RWPE2 (cell line): ENCODE measurements around the gene PGS1.

ENCODE experiments used
- ATAC-seq: fragments of 200-7000 bp; cut with Tn5 transposase; 3 replicates; pipeline ENCODE4 v1.9.1; 2021; ENCODE audit warnings: low read depth
- DNase-seq: peaks from one replicate; pipeline ENCODE4 v3.0.0-alpha.2; 2020; ENCODE audit warnings: low spot score
- H3K27ac ChIP-seq: fragments of 450-650 bp; 2 replicates; pipeline ENCODE4 v1.5.1; 2017; ENCODE audit warnings: mild to moderate bottlenecking; ENCODE audit not compliant: poor library complexity, severe bottlenecking
- H3K27me3 ChIP-seq: fragments of 250-450 bp; sonication (Bioruptor Pico); 2 replicates; pipeline ENCODE4 v1.5.1; 2021; ENCODE audit warnings: mild to moderate bottlenecking, moderate library complexity; ENCODE audit not compliant: insufficient read depth, poor library complexity, severe bottlenecking
- H3K36me3 ChIP-seq: fragments of 250-450 bp; sonication (Bioruptor Pico); 2 replicates; pipeline ENCODE4 v1.5.1; 2020; ENCODE audit warnings: low read depth, mild to moderate bottlenecking, moderate library complexity
- H3K4me1 ChIP-seq: fragments of 250-450 bp; sonication (Bioruptor Pico); 2 replicates; pipeline ENCODE4 v1.5.1; 2021; ENCODE audit warnings: mild to moderate bottlenecking, moderate library complexity; ENCODE audit not compliant: insufficient read depth, poor library complexity, severe bottlenecking
- H3K4me3 ChIP-seq: fragments of 250-450 bp; sonication (Bioruptor Pico); 2 replicates; pipeline ENCODE4 v1.5.1; 2021; ENCODE audit warnings: mild to moderate bottlenecking, moderate library complexity; ENCODE audit not compliant: severe bottlenecking
- H3K9me3 ChIP-seq: fragments of 250-450 bp; sonication (Bioruptor Pico); 2 replicates; pipeline ENCODE4 v1.5.1; 2021; ENCODE audit warnings: mild to moderate bottlenecking, moderate library complexity; ENCODE audit not compliant: severe bottlenecking
- TF ChIP-seq, protein P1 (sequence below): fragments of 450-650 bp; IDR thresholded peaks from one replicate; pipeline ENCODE4 v1.5.1; 2017; ENCODE audit warnings: mild to moderate bottlenecking, moderate library complexity; ENCODE audit not compliant: poor library complexity, severe bottlenecking

The PGS1 gene

DNA sequence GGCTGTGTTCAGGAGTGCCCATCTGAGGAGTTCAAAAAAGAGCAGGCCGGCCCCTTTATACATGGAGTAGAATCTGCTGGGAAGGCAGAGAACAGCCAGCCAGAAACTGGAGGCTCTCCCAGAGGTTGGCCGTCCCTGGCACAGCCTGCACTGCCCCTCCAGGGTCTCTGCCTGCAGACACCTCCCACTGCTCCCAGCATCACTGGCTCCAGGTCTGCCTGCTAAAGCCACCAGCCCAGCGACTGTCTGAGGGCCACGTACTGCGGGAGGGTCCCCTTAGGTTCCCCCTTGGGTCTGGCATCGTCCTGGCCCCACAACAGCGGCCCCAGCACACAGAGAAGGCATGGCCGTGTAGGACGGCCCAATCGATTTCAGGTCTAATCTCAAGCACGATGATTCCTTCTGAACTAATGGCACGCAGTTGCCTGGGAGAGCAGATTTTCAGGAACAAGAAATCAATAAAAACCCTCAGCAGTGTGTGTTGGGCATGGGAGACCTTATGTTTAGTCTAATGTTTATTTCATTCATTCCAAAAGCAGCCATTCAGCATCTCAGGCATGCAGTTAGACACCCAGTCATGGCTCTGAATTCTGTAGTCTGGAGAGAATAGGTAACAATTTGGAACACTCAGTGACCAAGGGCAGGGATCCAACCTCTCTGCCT lies 95.6 kb downstream of the PGS1 start:
- no peaks in the 10 kb centered on the region for H3K27me3 ChIP-seq
- TF ChIP-seq, protein P1, sequence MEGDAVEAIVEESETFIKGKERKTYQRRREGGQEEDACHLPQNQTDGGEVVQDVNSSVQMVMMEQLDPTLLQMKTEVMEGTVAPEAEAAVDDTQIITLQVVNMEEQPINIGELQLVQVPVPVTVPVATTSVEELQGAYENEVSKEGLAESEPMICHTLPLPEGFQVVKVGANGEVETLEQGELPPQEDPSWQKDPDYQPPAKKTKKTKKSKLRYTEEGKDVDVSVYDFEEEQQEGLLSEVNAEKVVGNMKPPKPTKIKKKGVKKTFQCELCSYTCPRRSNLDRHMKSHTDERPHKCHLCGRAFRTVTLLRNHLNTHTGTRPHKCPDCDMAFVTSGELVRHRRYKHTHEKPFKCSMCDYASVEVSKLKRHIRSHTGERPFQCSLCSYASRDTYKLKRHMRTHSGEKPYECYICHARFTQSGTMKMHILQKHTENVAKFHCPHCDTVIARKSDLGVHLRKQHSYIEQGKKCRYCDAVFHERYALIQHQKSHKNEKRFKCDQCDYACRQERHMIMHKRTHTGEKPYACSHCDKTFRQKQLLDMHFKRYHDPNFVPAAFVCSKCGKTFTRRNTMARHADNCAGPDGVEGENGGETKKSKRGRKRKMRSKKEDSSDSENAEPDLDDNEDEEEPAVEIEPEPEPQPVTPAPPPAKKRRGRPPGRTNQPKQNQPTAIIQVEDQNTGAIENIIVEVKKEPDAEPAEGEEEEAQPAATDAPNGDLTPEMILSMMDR = no peak
- H3K27ac ChIP-seq = no peak overlapping the region
- ATAC-seq (peak; percentile 19; the same call in 1 of the 3 replicates), DNase-seq (no peak)
- no peaks in the 10 kb centered on the region for H3K36me3 ChIP-seq
- no peak overlapping the region for H3K4me3 ChIP-seq
- H3K4me1 ChIP-seq = no peaks in the 10 kb centered on the region
- H3K9me3 ChIP-seq = no peaks in the 10 kb centered on the region
